HG02571 (cell line): Measurements from ENCODE around the gene PCBD1.
"Not testable (repeated sequence)": the region's sequence is repeated elsewhere in the genome, so short reads cannot be mapped to it uniquely, and the experiment has no call there.

Experiments
- ATAC-seq: cut with Tn5 transposase; IDR thresholded peaks from one replicate; pipeline ENCODE4 v1.9.1; 2021; ENCODE audit warnings: mild to moderate bottlenecking, moderate library complexity; ENCODE audit not compliant: unreplicated experiment

PCBD1 gene

GRCh38 chr10:70874061-70874460 is 14.3 kb downstream of the PCBD1 start:
- no peak for ATAC-seq

GRCh38 chr10:70872291-70872690 is 16.1 kb downstream of the PCBD1 start:
- ATAC-seq: no peak

GRCh38 chr10:70866424-70866823 is 21.9 kb downstream of the PCBD1 start:
- ATAC-seq: no peak

DNA sequence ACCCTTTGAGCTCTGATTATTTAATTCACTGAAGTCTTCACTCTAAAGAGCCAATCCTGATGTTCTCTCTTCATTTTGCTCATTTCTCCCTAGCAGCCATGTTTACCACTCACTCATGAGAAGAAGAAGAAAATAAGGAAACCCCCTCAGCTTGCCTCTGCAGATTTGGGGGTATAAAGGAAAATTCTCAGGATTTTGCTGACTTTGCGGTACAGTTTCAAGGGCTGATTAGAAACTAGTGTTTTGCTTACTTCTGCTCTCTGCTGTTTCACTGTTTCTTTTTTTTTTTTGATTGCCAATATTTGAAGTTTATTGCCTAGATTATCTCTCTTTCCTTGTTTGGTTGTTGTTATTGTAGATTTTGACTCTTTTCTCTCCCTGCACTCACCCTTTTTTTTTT is 23.4 kb downstream of the PCBD1 start:
- ATAC-seq: no peak

DNA sequence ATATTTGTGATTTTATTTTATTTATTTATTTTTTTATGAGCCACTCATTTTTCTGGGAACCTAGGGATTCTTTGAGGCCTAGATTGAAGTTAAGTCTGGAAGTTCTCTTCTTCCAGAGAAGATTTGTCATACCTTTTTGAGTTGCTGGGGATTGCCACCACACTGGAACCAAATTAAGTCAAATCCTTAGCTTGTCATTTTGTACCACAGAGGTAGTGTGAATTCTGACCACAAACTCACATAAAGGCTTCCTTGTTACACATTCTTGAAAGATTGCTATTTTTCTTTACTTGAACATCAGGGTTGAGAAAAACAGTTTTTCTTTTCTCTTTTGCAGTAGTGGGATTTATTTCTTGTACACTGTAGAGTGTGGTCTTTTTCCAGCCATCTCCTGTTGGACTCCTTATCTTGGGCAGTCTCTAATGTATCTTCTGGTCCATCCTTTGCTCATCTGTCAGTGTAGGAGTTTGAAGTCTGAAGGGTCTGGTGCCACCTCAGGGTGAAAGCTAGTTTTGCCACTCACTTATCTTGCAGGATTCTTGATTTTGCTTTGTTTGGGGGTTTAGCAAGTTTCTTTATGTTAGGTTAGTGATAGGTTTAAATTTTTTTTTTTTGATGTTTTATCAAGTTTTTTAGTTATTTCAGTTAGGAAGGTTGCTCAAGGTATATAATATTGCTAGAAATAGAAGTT is 24.8 kb downstream of the PCBD1 start:
- no peak for ATAC-seq

- ATAC-seq: not testable (repeated sequence)
These were observed 26.7 kb downstream of the PCBD1 start for GRCh38 chr10:70861495-70862197.

DNA sequence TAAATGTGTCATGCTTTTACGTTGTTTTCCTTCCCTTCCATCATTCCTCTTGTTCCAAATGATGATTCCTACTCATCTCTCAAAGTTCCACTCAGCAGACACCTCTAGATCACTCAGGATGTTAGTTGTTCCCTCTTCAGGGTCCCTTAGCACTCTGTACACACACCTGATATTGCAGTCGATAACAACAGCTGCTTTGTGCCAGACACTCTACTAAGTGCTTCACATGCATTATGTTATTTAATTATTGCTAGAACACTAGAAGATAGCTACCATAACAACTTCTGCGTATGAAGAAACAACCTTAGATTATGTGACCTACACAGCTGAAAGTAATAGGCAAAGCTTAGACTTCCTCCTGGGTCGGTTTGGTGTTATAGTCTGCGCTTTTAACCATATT is 29.6 kb downstream of the PCBD1 start:
- ATAC-seq: no peak

- no peak for ATAC-seq
These were observed 31.9 kb downstream of the PCBD1 start for GRCh38 chr10:70856454-70856853.

- no peak for ATAC-seq
These were observed 34.9 kb downstream of the PCBD1 start for GRCh38 chr10:70853457-70853856.

- ATAC-seq: no peak
These were observed 35.3 kb downstream of the PCBD1 start for GRCh38 chr10:70853038-70853437.

- no peak for ATAC-seq
These were observed 36.5 kb downstream of the PCBD1 start for GRCh38 chr10:70851597-70852475.

DNA sequence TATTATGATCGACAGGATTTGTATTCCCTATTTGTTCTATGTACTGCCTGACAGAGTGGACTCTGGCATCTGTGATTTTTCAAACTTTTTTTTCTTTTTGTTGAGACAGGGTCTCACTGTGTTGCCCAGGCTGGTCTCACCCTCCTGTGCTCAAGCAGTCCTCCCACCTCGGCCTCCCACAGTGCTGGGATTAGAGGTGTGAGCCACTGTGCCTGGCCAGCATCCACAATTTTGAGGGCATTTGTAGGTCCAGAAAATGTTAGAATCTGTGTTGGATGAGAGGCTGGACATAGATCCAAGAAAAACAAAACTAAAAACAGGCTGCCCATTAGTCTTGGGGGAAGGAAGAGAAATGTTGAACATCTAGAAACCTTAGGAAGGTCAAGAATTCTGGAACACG is 38.3 kb downstream of the PCBD1 start:
- ATAC-seq: no peak

- ATAC-seq: no peak
These were observed 38.8 kb downstream of the PCBD1 start for GRCh38 chr10:70849582-70850016.

DNA sequence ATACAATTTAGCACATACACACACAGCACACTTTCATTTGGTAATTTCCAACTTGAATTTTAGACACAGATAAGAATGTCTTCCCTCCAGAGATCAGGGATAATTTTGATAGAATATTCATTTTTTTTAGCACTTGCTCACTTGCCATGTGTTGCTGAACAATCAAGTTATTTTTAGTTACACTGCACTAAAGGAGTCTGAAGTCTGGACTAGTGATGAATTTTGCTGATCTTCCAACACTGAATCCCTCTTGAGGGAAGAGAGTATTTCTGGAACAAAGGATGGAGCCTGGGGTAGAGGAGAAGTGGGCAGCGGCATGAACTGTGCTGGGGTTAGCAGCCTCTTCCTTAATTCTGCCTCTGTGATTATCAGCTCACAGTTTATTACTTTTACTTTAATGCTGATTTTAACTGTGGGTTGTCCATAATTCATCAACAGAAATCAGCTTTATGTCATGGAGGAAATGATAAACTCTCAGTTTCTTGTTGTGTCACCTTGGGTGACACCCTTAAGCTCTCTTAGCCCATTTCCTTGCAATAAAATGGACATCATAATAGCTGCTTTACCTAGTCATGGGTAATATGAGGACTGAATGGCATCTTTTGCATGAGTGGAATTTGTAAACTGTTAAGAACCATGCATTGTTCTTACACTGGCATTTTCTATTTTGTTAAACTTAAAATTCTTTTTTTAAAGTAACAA is 40.6 kb downstream of the PCBD1 start:
- no peak for ATAC-seq

- no peak for ATAC-seq
These were observed 41.6 kb downstream of the PCBD1 start for GRCh38 chr10:70846795-70847194.

GRCh38 chr10:70845816-70846215 is 42.5 kb downstream of the PCBD1 start:
- ATAC-seq: no peak

DNA sequence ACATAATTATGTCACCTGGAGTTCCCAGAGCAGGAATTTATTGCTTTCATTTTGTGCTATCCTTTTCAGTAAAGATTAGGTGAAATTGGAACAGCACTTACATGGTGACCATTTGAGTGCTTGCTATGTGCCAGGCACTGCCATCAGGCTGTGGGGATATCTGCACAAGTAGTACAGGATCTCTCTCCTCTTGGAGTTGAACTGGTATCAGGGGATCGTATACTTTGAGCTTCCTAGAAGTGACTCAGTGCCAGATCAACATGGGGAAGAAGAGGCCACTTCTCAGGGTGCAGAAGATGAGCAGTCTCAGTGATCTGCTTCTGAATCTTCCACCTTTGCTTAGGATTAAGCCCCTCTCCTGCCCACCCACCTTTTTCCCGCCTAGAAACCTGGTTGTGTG is 43.1 kb downstream of the PCBD1 start:
- no peak for ATAC-seq

- ATAC-seq: no peak
These were observed 44.4 kb downstream of the PCBD1 start for GRCh38 chr10:70843776-70844489.

DNA sequence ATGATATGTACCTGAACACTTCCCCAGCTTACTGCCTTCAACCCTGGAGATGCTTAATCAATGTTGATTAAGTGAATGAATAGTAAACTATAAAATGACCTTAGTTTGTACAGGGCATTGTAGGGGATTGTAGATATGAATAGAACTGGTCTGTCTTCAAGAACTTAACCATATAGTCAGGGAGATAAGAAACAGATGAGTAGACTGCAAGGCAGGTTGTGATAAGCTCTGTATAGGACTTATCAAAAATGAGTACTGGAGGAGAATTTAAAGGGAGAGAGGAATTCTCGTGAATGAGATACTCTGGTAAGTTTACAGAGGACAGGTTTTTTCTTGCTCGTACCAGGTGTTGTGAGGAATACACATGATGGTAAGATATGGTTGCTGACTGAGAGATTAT is 45.0 kb downstream of the PCBD1 start:
- no peak for ATAC-seq

DNA sequence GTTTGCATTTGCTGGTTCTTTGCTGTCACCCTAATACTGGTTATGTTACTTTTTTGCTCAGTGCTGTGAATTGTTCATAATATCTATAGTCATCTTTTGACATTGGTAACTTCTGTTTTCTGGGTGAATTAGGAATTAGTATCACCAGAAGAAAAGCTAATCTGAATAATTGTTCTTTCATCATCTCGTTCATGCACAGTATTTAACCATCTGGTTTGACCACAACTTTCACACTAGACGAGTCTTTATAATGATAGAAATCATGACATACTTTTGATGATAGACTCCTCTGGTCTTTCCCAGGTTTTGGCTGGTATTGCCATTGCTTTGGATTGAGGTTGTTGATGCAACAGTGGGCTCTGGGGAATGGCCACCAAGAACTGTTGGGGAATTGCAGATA is 47.5 kb downstream of the PCBD1 start:
- ATAC-seq: no peak
